Activated T-cell treated with anti-CD3 and anti-CD28 coated beads for 24 hours (primary cell): ENCODE data around the gene PSTPIP2.
"Not testable (repeated sequence)": the region's sequence is repeated elsewhere in the genome, so short reads cannot be mapped to it uniquely, and the experiment has no call there.

Experiments used
- DNase-seq: peaks from one replicate; pipeline ENCODE4 v3.0.0-alpha.2; 2020; ENCODE audit warnings: low read depth

PSTPIP2 gene

DNA sequence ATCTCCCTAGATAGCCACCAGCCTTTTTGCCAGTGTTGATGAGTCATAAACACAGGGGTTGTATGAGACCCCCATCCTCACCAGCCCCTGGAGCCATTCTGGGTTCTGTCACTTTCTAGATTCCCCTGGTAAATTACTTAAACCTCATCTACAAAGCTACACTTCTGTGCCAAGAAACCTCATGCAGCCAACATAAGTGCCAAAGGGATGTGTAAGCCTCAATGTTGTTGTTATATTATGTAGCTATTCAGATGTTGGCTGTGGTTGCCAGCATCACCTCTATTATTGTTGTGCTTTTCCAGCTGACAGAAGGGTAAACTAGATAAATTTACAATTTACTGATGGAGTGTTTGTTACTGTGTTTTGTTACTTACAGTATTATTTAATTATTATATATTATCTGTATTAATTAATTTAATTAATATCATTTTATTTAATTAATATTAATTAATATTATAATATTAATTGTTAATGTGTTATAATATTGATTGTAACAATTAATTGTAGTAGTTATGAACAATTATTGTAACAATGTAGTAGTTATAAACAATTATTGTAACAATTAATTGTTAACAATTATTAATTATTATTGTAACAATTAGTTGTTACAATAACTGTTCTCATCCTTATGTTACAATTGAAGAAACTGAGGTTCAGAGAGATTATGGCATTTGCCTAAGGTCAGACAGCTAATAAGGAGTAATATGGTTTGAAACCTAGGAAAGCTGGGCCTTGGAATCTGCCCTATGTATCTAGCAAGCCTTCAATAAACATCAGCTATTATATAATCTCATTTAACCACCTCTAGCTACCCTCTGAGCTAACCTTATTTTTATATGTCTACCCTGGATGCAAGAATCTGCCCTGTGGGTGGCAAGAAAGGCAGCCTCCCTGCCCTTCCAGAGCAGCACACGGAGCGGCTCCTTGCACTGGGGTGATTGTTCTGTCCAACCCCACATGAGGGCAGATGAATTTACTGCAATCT is 36.1 kb downstream of the PSTPIP2 start:
- no peak for DNase-seq

DNA sequence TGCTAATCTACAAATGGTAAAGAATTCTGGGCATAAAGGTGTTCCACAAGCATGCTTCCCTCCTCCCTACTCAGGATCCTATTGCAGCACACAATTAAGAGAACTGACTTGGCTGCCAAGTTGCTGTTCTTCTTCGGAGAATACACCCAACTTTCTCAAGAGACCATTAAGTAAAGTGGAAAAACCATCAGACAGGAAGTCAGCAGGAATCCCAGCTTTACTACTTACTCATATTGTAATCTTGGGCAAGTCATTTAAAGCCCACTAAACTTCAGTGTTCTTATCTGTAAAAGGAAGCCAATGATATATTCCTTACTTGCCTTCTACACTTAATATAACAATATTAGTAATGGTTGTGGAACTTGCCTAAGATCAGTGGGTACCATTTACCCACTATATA is 37.8 kb downstream of the PSTPIP2 start:
- DNase-seq, result no peak

DNA sequence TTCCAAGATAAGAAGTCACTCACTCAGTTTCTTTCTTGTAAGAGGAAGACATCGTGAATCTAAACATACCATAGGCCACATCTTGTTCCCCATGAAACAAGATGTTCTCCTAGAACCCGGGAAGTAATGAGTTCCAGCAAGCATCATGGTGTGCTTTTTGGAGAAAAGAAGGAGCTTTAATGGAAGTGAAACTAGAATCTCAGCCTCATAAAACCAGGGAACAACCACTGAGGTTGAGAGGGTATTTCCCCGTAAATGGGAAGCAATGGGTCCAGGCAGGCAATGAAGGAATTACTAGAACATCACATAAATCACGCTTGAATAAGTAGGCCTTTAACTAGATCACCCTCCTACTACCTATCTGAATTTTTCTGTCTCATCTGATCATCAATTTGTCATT is 40.3 kb downstream of the PSTPIP2 start:
- no peak for DNase-seq

DNA sequence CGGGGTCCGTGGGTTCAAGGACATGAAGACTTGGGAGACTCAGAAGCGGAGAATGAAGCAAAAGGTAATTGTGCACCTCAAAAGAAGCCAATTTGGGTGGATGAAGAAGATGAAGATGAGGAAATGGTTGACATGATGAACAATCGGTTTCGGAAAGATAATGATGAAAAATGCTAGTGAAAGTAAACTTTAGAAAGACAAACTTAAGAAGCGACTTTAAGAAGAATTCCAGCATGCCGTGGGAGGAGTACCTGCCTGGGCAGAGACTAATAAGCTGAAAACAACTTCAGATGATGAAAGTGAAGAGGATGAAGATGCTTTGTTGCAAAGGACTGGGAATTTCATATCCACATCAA is 43.5 kb downstream of the PSTPIP2 start:
- DNase-seq, result no peak

DNA sequence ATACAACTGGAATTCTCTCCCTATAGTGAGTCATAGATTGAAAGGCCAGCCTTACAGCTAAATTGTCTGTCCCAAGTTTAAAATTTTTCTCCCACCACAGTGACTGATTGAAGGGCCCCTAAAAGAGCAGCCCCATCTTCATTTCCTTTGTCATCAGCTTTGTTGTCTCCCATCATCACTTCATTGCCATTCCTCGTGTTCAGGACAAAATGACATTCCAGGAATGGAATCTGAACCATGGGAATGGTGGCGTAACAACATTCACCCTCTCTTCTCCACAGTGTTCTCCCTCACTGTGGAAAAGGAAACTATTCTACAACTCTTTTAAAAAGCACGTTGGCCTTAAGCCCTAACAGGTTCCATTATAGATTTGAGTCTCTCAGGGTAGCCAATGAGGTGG is 52.1 kb downstream of the PSTPIP2 start:
- no peak for DNase-seq

DNA sequence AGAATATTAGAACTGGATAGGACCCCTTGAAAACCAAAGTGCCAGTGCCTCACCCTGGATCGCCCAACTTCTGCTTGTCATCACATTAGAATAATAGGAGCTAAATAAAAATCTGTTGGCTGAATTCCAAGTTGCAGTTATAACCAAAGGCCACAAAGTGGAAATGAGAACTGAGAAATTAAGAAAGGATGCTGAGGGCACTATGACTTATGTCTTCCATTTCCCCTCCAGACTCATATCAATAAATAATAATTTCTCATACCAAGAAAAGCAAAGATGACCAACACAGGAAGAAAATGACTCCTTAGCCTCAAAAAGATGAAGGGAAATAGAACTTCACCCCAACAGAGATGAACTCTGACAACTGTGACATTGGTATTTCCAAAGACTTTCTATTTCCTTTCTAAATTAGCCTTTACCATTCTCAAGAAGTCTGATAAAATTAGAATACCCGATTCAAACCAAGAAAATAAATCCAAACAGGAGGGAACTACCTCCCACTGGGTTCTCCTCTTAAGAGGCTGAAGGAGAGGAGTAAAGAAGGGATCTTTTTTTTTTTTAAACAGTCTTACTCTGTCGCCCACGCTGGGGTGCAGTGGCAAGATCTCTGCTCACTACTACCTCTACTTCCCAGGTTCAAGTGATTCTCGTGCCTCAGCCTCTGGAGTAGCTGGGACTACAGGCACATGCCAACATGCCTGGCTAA is 58.4 kb downstream of the PSTPIP2 start:
- DNase-seq, result no peak

DNA sequence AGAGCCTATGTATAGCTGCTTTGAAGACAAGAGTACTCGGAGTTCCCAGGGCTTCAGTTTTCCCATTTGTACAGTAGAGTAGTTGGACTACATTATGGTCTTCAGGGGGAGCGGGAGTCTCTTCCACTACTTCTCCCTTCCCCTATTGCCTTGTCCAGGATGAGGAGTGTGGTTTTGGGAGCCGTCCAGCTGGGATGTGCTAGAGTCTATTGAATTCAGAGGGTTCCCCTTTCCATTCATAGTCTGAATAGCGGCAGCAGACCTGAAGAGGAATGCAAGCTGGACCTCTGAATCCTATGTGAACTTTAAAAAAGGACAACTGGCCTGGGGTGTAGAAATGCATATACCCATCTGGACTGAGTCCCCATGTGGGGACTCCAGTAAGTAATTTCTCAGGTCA is 61.4 kb downstream of the PSTPIP2 start:
- DNase-seq, result no peak

DNA sequence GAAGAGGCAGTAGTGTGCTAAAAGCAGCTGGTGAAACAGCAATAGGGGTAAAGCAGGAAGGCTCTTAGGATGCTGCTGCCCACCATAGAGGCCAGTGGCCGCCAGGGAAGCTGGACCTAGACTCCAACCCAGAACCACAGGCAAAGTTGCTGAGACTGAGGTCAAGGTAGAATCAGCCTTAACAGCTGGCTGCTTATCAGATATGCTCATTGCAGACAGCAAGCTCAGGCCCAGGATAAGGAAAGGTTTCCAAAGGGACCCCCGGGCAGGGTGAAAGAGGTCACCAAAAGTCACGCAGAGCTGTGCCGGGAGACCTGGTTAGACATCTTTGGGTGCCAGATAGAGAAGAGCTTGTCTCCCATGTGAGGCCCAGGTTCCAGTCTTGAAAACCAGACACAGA is 62.0 kb downstream of the PSTPIP2 start:
- no peak for DNase-seq

DNA sequence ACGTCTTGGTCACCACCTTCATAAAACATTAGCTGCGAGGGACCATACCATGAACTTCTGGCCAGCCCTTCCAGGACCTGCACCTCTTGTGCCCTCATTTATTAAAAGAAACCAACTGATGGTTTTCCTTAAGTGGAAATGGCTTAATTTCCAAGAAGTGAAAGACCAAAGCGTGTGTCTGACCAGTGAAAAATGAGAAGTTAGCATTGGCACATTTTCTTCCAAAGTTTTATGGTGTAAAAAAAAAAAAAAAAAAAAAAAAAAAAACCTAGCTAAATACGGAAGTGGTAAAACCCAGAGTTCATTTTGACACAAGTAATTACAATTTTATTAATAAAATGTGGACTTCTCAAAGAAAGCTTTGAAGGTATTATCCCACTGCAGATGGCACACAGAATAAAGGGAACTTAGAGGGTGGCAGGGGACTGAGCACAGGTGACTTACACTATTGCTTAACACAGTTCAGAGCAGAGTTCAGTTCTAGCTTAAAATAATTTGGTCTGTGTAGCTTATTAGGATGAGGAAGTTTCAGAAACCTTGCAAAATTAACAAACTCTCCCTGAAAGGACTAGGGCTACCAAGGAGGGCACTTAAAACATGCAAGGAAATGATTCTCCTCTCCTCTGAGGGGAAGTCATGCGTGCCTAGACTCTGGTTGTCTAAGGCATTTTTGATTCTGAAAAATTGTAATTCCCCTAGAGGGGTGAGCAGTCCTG is 62.8 kb downstream of the PSTPIP2 start:
- no peak for DNase-seq

DNA sequence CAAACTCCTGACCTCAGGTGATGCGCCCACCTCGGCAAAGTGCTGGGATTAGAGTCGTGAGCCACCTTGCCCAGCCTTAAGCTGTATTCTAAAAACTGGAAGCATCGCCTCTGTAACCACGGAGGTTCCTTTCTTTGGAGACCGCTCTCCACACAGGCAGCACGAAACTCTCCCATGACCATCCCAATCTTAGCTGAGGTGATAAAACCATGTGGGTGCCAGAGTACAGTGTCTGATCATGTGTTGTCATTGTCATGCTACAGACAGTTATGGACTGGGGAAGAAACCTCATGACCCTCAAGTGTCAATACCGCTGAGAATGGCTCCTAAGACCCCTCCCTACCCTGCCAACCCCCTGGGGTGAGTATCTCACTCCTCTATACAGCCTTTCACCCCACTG is 63.5 kb downstream of the PSTPIP2 start:
- no peak for DNase-seq

DNA sequence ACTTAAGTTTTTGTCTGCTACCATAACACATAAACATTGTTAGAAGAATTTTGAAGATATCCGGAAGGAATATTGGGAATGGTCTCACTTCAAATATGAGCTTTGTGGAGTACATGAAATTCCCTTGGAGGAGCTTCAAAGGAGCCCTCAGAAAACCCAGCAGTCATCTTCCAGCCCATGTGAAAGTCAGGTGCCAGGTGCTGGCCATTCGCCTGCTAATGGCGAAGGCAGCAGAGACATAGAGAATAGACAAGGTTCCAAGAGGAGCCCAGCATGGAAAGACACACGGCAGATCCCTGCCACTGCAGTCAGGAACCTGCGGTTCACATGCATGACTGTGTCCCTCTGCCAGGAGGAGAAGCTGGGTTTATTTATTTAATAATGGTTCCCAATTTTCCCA is 64.9 kb downstream of the PSTPIP2 start:
- DNase-seq, result no peak

DNA sequence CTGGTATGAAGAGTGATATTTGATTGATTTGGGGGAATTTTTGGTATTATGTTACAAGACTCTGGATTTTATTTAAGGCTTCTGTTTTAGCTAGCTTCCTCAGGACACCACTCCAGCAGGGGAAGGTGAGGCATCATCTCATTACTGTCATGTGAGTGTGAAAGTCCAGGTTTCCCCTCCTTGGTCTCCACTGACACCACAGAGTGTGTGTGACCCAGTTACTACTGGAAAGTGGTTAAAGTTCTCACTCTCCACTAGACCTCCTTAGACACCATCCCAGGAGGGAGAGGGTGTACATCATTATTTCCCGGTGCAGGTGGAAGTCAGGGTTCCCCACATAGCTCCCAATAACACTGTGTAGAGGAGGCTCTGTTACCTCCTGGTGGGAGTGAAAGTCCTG is 69.1 kb downstream of the PSTPIP2 start:
- DNase-seq, result no peak

DNA sequence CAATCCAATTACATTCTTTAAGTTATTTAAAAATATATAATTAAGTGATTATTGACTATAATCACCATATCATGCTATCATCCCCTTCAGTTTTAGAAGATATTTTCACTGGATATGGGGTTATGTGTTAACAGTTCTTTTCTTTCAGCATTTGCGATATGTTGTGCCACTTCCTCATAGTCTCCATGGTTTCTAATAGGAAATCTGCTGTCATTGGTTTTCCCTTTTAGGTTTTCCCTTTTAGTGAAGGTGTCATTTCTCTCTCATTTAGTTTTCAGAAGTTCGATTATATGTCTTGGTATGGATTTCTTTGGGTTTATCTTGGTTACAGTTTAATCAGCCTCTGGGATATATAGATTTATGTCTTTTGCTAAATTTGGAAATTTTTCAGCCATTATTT is 70.2 kb downstream of the PSTPIP2 start:
- no peak for DNase-seq

DNA sequence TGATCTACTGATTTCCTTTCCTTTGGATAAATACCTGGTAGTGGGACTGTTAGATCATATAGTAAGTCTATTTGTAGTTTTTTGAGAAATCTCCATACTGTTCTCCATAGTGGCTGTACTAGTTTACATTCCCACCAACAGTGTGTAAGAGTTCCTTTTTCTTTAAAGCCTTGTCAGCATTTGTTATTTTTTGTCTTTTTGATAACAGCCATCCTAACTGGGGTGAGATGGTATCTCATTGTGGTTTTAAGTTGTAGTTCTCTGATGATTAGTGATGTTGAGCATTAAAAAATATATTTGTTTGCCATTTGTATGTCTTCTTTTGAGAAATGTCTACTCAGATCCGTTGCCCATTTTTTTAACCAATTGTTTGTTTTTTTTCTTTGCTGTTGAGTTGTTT is 71.0 kb downstream of the PSTPIP2 start:
- DNase-seq, result no peak

DNA sequence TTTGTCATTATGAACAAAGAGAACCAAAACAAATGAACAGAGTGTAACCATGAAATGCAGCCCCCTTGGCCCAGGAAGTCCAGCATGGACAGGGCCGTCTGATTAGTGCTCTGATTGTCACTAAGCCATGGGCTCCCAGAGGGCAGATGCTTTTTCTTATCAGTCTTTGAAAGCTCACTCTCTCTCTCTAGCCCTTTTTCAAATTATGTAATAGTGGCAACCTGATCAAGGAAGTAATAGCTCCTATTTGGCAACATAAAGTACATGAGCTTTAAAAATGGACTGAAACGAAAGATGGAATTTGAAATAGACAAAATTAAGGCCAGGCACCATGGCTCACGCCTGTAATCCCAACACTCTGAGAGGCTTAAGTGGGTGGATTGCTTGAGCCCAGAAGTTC is 72.5 kb downstream of the PSTPIP2 start:
- no peak for DNase-seq

DNA sequence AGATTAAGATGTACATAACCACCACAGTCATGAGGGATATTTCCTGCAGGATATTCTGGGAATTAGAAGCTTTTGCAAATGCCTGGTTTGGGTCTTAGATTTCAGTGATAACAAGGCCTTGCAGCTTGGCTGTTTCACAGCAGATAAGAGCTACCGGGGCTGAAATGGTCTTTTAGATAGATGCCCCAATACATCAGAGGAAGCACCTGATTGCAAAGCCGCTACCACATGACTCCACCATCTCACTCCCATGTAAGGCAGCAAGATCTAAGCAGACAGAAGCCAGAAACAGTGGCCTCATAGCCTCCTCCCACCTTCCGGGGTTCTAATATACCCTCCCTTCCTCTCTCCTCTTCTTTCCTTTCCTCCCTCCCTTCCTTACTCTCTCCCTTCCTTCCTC is 73.8 kb downstream of the PSTPIP2 start:
- no peak for DNase-seq

DNA sequence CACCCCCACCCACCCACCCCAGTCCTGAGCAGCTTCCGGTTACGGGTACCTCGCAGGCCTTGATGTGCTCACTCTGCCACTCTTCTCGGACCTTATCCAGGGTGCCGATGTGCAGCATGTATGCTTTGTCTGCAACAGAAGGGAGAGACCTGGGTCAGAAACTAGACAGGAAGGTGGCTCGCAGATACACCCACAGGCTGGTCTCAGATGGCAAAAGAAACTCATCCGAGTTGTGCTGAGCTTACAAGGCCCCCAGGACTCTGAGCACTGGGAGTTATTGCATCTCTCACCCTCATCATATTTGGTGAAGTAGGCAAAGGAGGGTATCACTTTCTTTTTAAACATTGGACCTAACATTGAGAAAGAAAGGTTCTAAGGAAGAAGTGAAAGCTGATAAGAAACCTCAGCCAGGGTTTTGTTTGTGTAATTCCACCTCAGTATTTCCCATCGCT is 74.3 kb downstream of the PSTPIP2 start:
- no peak for DNase-seq

DNA sequence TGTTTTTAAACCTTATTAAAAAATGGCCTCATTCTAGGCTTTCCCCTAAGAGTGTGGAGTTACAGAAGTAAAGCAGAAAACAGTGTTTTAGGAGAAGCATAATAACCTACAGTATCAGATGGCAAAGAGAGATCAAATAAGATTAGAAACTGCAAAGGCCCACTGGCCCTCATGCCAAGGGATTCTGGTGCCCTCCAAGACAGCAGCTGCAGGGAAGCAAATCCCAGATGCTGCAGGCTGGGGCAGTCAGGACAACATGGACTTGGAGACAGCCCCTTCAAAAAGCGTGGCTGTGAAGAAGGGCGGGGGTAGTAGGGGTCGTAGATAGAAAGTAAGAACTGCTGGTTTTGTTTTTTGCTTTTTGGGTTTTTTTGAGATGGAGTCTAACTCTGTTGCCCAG is 76.6 kb downstream of the PSTPIP2 start:
- no peak for DNase-seq

DNA sequence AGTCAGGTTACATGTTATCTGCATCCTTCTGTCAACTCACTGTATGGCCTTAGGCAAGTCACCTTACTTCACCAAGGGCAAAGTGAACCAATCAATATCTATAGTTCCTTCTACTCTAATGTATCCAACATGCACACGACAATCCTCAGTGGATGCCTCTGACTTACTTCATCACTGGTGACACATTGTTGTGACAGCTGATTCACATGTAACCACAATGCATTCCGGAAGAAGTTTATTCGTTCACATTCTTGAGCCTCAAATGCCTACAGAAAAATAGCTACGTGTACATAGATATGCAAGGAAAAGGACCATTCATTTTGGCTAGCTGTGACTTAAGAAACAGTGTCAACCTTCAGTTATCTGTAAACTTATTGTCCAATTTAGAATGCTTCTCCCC is 78.6 kb downstream of the PSTPIP2 start:
- DNase-seq, result no peak

DNA sequence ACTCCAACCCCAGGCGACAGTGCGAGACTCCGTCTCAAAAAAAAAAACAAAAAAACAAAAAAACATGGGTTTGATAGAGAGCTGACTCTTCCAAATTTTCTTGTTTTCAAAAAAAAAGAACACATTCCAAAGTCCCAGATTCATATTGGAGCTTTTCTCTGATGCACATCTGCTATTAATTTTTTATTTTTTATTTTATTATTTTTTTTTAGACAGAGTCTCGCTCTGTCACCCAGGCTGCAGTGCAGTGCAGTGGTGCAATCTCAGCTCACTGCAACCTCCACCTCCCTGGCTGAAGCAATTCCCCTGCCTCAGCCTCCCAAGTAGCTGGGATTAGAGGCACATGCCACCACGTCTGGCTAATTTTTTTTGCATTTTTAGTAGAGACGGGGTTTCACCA is 79.5 kb downstream of the PSTPIP2 start:
- not testable (repeated sequence) for DNase-seq

DNA sequence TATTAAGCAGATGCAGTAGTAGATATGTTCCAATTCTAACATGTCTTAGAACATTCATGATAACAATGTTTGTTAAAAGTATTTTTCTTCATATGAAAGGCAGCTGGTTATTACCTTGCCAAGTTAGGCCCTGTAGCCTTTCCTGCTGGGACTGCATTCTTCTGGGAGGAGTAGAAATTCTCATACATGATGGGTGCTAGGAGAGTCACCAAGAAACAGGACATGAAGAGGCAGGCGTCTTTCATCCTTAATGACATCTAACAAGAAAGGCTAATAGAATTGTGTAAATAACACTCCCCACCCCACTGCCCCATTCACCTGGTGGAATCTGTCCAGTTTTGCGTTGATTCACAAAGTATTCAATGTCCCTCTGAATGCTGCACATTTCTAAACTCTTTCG is 80.3 kb downstream of the PSTPIP2 start:
- no peak for DNase-seq

DNA sequence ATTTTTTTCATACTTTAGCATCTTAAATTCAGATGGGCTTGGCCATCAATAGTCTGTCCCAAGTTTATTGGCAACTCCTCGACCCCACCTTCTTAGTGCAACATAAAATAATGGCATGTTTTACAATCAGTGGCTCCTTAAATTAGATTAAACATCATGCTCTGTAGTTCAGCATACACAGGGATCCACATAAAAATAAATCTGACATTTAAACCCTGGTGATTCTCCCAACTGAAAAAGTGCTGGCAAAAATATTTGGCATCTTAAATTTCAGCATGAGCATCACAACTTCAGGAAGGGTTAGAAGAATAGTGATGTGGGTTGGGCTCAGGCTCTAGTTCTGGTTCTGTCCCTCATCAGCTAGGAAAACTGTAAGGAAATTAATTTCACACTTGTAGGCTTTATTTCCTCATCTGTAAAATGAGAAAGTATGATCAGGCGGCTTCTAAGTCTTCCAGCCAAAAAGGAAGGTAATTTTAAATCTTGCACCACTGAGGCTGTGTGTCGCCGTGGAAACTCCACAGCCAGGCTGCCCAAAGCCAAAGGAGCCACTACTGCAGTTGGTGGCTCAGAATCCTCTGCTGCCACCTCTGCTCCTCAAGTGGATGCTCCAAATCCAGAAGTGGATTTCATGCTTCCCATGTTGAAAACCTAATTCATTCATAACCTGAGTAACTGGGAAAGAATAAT is 87.4 kb downstream of the PSTPIP2 start:
- no peak for DNase-seq
